HG03103 (cell line): ENCODE measurements around the gene MSL1.
"Not testable (repeated sequence)": the region's sequence is repeated elsewhere in the genome, so short reads cannot be mapped to it uniquely, and the experiment has no call there.

Experiments
- ATAC-seq: cut with Tn5 transposase; IDR thresholded peaks from one replicate; pipeline ENCODE4 v1.9.1; 2021; ENCODE audit warnings: low read depth; ENCODE audit not compliant: unreplicated experiment

MSL1 gene

DNA sequence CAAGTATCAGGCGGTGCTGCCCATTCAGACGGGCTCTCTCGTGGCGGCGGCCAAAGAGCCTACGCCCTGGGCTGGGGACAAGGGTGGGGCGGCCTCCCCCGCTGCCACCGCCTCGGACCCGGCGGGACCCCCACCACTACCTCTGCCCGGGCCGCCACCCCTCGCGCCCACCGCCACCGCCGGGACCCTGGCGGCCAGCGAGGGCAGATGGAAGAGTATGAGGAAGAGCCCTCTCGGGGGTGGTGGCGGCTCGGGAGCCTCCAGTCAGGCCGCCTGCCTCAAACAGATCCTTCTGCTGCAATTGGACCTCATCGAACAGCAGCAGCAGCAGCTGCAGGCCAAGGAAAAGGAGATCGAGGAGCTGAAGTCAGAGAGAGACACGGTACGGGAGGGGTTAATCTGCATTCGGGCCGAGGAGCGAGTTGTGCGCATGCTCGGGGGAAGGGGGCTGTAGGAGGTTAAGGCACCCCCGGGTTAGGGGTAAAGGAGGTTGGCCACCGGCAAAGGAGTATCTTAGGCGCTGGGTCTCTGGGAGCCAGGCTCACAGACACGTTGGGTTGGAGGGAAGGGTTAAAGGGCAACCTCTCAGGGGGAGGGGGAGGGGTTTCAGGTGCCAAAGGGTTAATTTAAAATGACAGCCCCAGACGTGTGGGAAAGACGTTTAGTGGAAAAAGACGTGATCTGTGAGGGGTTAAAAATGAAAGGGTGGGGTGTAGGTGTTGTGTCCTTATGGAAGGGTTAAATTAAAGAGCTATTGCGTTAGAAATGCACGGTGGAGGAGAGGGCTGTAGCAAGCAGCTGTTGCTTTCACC, 1.4 kb downstream of the MSL1 start:
- ATAC-seq, result no peak

DNA sequence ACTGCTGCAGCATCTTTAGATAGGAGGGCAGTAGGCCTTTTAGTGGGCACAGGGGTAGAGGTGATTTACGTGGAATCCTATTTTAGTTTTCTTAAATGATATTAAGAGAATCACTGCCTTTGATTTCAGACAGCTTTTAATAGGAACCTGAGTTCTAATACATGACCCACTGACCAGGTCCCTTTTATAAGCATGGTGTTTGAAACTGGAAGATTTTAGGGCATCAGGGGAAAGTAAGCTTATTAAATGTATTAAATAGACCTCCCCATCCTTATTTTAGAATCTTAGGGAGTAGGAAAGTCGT, 2.0 kb downstream of the MSL1 start:
- ATAC-seq, result no peak

DNA sequence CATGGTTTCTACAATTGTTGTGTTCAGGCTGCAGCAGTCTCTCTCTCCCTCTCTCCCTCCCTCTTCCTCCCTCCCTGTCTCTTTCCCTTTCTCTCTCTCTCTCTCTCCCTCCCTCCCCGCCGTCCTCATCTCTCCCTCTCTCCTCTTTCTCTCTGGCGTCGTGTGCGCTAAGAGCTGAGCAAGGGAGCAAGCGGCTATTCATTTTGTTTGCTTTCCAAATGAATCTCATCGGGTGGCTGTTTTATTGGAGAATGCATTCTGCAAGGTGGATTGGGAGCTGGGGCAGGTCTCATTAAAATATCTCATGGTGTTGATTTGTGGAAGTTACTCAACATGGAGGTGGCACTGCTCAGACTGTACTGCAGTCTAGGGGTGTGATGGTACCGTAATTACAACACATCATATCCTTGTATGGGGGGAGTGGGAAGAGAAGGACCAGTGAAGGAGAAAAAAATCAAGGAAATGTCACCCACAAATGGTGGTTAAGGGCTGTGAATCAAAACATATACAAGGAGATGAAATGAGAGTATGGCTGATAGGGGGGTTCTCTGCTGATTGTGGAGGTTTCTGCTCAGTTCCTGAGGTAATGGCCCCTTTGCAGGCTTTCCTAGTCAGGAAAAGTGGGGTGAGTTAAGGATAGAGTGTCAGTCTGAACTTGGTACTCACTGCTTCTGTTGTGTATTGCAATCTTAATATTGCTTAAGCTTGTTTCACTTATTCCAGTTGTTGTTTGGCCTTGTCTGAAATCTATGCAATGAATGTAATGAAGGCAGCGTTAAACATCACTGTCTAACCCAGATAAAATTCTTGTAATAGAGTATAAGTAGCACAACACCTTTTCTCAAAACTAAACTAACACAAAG, 2.7 kb downstream of the MSL1 start:
- ATAC-seq, result no peak

DNA sequence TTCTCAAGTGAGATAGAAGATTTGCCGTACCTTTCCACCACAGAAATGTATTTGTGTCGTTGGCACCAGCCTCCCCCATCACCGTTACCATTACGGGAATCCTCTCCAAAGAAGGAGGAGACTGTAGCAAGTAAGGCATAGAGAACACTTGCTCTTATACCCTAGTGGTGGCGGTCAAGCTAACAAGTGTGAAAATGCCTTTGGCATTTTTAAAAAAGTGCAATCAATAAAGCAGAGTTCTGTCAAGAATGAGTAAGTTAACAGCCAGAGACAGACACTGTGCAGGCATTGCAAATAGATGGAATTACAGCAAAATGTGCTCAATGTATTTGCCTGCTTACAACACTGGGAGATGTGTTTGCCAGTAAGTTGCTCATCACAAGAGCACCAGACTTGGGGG, 7.7 kb downstream of the MSL1 start:
- no peak for ATAC-seq

DNA sequence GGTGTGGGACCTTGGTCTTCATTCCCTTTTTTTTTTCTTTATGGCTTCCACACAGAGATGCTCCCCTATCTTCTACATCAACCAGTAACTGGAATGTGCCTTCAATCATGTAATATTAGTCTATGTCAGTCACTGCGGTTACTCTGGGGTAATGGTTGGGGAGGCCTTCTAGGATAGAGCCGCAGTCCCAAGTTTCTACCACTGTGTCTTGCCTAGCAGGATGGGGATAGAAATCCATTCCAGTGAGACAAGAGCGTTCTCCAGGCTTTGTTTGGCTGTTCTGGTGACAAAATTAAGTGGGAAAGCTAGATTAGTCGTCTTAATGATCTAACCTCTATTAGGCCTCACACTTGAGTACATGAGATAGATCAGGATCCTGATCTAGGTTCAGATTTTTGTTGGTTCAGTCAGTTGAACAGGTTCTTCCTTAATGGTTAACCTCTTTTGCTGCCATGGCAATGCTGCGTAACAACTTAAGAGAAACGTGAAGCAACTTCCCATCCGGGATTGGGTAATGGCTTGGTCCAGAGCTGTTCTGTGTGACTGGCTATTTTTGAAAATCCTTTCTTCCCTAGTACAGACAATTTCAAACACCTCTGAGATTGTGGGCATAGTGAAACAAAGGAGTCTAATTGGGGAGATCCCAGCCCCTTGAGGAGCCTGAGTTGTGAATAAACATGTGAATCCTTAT, 8.7 kb downstream of the MSL1 start:
- no peak for ATAC-seq

DNA sequence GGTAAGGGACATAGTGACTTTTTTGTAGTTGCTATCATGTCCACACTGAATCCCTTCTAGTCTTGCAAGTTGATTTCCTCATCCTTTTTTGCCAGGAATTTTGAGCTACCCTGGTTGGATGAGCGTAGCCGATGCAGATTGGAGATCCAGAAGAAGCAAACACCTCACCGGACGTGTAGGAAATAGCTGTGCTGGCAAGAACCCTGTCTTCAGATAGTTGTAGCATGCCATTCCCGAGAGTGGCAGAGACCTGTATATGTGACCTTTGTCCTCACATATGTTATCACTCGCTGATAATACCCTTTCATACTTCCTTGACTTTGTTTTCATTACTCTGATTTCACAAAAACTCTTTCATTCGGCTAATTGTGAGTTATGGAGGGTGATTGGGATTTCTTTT, 12.4 kb downstream of the MSL1 start:
- no peak for ATAC-seq

DNA sequence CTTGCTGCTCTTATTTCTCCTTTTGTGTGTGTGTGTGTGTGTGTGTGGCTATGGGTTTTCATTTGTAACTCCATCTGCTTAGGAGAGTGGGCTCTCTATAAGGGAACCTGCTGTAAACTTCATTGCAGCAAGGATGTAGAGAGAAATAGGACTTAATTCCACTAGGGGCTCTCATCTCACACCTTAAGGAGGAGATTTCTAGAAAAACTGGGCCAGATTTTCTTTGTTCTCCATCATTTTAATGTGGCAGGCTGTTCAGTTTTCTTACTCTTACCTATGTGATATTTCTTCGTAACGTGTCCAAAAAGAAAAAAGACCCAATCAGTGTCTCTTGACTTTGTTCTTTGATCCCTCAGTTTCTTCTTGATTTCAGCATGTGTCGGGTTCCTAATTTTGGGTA, 14.0 kb downstream of the MSL1 start:
- no peak for ATAC-seq

DNA sequence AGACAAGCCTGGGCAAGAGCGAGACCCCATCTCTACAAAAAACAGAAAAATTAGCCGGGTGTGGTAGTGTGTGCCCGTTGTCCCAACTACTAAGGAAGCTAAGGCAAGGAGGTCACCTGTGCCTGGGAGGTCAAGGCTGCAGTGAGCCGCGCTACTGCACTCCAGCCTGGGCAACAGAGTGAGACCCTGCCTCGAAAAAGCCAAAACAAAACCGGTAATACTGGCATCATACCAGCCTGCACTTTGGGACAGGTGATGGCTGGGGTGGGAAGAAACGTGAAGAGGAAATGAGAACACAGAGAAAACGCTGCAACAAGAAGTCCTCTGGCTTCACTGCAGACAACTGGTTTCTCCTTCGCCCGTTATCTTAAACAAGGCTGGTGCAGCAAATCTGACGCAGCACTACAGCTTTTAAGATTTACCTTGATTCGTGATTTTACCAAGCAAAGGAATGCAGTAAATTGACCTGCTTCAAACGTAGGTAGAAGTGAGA, 17.8 kb downstream of the MSL1 start:
- peak; percentile 10 for ATAC-seq

DNA sequence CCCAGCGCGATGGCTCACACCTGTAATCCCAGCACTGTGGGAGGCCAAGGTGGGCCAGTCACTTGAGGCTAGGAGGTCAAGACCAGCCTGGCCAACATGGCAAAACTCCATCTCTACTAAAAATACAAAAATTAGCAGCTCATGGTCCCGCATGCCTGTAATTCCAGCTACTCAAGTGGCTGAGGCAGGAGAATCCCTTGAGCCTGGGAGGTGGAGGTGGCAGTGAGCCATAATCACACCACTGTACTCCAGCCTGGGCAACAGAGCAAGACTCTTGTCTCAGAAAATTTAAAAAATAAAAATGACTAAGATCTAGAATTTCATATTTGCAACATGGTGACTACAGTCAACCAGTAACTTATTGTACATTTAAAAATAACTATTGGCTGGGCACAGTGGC, 21.4 kb downstream of the MSL1 start:
- not testable (repeated sequence) for ATAC-seq

DNA sequence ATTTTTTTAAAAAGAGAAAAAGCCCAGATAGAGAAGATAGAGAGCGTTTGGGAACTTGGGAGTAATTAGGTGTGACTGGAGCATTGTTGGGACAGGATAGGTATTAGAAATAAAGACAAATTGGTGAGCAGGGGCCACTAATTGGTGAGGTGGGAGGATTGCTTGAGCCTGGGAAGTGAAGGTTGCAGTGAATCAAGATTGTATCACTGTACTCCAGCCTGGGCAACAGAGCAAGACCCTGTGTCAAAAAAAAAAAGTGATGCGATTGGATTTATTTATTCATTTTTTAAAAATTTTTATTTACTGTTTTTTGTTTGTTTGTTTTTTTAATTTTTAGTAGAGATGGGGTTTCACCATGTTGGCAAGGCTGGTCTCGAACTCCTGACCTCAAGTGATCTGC, 23.7 kb downstream of the MSL1 start:
- no peak for ATAC-seq

DNA sequence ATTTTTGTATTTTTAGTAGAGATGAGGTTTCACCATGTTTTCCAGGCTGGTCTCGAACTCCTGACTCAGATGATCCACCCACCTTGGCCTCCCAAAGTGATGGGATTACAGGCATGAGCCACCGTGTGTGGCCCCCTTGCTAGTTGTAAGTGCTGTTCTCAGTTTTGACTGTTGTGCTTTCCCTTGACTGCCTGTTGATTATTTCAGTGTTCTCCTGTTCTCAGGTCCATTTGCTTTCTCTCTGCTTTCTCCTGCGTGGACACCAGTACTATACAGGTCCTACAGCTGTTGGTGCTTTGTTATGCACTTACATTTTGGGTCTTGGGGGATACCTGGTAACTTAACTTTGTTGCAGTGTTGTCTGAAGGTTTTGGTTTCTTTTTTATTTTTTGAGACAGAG, 26.8 kb downstream of the MSL1 start:
- no peak for ATAC-seq

DNA sequence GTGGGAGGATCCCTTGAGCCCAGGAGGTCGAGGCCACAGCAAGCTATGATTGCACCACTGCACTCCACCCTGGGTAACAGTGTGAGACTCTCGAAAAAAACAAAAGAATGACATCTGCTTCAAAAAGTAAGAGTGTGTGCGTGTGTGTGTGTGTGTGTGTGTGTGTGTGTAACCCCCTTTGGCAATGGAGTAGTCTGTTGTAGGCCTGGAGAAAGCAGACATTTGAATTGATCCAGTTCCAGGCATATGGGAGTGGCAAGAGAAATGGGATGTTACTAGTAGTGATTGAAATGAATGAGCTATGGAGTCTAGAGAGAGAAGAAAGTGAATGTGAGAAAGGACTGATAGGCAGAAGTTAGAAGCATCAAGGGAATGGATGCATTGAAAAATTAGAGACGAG, 28.5 kb downstream of the MSL1 start:
- no peak for ATAC-seq

DNA sequence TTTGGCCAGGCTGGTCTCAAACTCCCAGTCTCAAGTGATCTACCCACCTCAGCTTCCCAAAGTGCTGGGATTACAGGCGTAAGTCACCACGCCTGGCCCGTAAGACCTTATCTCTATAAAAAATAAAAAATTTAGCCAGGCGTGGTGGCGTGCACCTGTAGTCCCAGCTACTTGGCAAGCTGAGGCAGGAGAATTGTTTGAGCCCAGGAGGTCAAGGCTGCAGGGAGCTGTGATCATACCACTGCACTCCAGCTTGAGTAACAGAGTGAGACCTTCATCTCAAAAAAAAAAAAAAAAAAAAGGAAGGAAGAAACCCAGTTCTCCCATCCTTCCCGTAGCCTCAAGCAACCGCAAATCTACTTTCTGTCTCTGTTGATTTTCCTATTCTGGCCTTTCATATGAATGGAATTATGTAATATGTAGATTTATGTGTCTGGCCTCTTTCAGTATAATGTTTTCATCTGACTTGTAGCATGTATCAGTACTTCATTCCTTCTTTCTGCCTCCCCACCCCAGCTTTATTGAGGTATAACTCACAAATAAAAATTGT, 29.7 kb downstream of the MSL1 start:
- ATAC-seq, result no peak

DNA sequence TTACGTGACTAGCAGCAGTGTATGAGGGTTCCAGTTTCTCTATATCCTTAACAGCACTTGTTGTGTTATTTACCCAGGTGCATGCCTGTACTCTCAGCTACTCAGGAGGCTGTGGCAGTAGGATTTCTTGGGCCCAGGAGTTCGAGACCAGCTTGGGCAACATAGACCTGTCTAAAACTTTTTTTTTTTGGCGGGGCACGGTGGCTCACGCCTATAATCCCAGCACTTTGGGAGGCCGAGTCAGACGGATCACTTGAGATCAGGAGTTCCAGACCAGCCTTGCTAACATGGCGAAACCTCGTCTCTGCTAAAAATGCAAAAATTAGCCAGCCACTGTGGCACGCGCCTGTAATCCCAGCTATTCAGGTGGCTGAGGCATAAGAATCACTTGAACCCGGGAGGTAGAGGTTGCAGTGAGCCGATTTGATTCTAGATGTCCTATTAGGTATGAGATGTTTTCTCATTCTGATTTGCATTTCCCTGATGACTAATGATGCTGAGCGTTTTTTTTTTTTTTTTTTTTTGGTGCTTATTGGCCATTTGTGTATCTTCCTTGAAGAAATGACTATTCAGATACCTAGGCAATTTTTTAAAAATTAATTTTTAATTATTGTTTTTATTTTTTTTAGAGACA, 31.9 kb downstream of the MSL1 start:
- ATAC-seq, result no peak

DNA sequence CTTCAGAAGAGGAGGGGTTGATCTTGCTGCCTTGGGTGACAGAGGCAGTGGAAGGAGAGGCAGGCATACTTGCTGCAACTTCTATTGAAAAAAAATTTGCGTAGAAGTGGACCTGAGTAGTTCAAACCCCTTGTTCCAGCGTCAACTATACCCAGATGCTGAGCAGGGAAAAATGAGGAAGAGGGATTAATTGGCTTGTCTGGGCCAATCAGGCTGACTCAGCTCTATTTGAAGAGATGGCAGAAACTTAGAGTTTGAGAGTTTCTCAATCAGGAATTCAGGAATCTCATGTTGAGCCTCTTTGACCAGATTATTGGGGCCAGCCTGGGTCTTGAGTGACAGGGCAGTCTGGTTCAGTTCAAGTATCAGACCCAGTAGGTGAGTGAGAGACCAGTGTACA, 36.2 kb downstream of the MSL1 start:
- ATAC-seq, result no peak

DNA sequence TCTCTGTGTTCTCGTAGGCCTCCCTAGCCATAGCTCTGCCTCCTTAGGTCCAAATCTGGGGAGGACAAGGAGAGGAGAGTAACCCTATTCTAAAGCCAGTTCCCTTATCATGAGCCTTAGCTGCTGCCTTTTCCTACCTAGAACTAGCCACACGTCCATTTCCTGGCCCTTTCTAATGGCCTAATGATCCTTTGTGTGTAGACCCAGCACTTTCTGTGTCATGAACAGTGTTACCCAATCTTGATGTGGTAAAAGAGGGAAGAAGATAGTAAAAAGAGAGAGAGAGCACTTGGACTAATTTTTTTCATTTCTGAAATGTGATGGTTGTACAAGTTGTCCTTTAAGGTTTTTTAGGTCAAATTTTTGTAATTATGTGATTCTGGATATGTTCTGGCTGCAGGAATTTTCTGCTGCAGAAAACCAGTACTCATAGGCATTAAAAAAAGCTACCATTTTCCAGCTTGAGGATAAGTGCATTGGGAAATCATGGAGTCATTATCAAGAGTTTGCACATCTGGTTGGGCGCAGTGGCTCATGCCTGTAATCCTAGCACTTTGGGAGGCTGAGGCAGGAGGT, 36.8 kb downstream of the MSL1 start:
- ATAC-seq, result no peak

DNA sequence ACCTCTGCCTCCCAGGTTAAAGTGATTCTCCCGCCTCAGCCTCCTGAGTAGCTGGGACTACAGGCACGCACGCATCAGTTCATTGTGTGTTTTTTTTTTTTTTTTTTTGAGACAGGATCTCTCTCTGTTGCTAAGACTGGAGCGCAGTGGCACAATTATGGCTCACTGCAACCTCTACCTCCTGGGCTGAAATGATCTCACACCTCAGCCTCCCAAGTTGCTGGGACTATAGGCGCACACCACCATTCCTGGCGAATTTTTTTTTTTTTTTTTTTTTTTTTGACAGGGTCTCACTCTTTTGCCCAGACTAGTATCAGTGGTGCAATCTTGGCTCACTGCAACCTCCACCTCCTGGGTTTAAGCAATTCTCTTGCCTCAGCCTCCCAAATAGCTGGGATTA, 37.7 kb downstream of the MSL1 start:
- no peak for ATAC-seq

DNA sequence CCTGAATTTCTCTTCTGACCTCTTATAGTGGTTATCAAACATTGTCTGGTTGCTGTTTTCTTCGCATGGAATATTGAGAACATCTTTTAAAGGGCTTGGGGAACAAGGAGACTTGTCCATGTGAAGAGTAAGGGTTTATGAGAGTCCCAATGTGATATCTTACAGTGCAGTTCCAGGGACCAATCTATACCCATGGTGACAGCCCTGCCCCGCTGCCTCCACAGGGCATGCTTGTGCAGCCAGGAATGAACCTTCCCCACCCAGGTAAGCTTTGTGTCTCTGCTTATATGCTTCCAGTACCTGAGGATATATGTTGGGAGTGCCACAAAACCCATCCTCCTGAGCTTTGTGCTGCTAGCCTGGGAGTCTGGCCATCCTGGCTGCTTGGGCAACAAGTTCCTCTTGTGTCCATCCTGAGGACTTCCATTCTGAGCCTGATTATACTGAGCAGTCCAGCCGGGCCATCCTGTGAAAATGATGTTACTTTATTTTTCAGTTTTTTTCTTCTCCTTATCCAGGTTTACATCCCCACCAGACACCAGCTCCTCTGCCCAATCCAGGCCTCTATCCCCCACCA, 46.0 kb downstream of the MSL1 start:
- no peak for ATAC-seq

DNA sequence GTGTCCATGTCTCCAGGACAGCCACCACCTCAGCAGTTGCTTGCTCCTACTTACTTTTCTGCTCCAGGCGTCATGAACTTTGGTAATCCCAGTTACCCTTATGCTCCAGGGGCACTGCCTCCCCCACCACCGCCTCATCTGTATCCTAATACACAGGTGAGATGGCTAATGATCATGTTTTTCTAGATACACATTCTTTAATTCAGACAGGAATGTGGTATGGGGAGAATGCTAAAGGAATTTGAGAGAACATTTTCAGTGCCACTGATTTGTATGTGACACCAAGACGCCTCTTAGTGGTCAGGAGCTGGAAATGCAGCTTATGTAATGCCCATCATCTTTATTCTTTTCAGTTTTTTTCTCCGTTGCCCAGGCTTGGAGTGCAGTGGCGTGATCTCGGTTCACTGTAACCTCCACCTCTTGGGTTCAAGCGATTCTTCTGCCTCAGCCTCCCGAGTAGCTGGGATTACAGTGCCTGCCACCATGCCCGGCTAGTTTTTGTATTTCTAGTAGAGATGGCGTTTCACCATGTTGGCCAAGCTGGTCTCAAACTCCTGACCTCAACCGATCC, 46.6 kb downstream of the MSL1 start:
- ATAC-seq, result no peak

DNA sequence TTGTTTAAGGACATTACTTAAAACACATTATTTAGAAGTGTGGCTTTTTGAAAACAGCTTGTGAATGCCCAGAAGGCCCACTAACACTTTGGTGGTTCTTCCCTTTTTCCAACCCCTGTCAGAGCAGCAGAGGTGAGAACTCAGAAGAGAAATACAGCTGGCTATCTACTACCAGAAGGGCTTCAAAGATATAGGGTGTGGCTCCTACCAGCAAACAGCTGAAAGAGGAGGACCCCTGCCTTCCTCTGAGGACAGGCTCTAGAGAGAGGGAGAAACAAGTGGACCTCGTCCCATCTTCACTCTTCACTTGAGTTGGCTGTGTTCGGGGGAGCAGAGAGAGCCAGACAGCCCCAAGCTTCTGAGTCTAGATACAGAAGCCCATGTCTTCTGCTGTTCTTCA, 48.6 kb downstream of the MSL1 start:
- no peak for ATAC-seq
